GM18858 (cell line): ENCODE data around the gene LIPA.
"Not testable (repeated sequence)": the region's sequence is repeated elsewhere in the genome, so short reads cannot be mapped to it uniquely, and the experiment has no call there.

Source experiments
- ATAC-seq: cut with Tn5 transposase; IDR thresholded peaks from one replicate; pipeline ENCODE4 v1.9.1; 2021; ENCODE audit not compliant: unreplicated experiment

The LIPA gene

DNA sequence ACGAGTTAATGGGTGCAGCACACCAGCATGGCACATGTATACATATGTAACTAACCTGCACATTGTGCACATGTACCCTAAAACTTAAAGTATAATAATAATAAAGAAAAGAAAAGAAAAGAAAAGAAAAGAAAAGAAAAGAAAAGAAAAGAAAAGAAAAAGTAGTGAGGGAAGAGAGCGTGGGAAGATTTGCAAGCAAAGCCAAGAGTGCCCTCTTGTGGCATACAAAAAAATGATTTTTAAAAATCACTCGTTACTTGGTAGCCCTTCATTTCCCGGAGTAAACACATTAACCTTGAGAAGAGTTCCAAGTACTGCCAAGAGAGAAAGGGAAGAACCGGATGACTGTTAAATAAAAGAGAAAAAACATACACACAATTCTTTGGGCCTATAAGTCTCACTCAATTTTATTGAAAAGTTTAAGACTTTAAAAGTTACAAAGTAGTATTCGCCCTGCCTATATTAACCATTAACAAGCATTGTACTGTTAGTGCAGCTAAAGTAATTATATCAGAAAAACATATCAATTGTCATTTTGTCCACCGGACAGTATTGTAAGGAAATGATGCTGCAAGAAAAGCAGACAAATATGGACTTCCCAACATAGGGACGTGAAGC lies 38.3 kb downstream of the LIPA start:
- ATAC-seq = no peak

DNA sequence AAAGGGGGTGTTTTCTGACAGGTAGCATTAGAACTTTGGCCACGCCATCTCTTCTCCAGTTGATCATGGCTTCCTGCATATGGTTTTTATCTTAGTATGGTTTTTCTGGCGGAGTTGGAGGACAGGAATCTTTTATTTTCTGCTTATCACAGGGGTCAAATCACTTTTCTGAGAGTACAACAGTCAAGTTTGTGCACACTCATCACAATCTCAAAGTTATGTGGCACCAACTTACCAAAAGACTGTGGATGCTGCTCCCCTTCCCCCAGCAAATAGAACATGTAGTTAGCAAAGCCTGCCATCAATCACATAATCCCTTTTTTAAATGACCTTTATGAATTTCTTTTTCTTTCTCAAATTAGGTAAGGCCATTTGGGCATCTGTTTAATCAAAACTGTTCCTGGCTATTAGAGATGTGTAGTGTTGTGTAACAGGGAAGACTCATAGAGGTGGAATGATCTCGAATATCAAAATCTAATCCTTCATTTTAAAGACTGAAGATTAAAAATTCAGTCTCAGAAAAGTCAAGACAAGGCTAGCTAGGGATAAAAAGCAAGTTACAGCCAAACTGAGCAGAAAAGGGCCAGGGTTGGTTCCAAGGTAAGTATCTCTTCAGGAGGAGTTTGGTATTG lies 40.7 kb downstream of the LIPA start:
- ATAC-seq = no peak

DNA sequence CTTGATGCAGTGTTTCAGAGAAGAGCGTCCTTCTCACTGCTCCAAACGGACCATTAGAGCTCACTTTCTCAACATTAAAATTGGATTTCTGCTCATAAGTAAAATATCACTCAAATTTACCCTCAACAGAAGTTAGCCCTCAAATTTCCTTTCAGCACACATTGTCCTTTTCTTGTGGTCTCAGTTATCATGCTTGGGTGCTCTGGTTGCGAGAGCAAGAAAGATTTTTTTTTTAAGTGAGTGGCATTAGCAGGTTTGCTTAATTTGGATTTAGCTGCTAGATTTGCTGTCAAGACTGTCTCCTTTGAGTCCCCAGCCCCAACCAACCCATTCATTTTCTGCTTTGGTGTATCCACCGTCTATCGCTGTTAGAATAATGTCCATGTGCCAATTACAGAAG lies 41.9 kb downstream of the LIPA start:
- no peak for ATAC-seq

DNA sequence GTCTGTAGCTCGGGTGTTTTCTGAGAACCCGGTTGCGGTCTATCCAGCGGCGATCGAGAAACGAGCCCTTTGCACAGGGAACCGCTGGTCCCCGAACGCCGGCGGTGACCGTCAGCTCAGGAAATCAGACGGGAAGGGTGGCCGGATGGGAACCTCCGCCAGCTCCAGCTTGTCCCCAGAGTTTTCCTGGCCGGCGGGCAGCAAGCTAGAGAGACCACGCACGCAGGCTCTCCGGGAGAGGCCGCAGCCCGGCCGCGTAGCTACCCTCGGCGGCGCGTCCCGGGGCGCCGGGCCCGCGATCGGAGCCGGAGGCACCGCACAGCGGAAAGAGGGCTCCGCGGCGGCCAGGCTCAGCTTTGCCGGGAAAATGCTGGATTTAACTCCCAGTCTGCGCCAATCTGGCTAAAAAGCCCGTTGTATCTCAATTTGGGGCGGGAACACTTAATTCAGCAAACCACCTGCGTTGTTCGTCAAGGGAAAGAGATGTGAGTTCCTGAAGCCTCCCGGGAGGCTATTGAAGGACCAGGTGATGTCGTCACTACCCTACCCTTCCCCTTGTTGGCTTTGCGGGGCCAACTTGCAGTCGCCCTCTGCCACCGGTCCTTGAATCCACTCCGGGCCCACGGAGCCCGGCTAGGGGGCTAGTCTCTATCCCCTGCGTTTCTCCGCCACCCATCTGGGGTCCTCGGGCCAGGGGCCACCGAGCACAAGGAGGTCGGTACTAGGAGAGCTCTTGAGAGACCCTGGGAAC lies 43.6 kb downstream of the LIPA start:
- no peak for ATAC-seq

DNA sequence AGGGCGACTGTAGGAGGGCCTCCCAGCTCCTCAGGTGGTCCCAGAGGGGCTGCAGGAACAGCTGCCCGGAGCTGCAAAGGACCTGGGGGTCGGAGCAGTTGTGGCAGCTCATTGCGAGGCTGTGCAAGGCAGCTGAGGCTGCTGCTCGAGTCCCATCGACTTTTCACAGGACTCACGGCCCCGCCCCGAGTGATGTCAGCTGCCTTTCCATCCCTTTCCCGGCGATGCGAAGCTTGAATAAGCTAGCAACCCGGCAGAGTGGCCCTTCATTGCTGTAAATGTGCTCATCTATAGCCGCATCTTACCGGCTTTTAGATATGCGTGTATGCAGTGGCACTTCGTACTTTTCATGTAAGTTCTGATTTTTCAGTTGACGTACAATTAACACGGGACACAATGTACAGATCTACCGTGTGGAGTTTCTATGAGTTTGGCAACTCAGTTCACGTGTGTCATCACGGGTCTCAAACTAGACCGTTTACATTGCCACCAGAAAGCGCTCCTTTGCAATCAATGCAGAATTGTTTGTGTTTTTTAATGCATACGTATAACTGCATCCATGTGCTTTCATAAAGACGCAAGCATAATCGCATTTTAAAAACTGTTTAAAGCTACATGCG lies 44.3 kb downstream of the LIPA start, which contains the start of gene CH25H:
TSS of gene CH25H (minus strand) at position 137 of the 620 bp plus-strand sequence. CDS start at position 112, 25 bp downstream.
- ATAC-seq = no peak

DNA sequence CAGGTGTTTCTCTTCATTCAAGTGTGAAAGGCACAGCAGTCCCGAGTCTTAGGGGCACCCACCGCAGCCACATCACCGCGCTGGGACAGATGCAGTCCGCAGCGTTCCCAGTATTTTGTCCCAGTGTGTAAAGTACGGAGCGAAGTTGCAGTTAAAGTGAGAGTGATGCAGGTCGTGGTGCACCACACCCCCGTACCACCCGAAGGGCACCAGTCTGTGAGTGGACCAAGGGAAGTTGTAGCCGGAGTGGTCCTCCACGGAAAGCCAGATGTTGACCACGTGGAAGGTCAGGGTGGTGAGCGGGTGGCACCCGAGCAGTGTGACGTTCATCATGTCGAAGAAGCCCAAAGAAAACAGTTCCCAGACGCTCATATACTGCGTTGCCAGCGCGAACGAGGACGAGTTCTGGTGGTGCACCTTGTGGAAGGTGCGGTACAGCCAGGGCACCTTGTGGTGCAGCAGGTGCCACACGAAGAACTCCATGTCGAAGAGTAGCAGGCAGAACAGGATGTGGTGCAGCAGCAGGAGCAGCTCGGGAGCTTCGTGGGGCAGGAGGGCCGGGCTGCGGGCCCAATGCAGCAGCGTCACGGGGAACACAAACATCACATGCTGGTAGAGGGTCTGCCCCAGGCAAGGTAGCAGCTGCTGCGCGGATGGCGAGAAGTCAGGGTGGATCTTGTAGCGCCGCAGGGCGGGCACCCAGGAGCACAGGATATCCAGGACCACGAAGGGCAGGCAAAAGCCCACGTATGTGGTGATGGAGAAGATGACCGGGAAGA lies 45.0 kb downstream of the LIPA start:
- ATAC-seq = no peak

DNA sequence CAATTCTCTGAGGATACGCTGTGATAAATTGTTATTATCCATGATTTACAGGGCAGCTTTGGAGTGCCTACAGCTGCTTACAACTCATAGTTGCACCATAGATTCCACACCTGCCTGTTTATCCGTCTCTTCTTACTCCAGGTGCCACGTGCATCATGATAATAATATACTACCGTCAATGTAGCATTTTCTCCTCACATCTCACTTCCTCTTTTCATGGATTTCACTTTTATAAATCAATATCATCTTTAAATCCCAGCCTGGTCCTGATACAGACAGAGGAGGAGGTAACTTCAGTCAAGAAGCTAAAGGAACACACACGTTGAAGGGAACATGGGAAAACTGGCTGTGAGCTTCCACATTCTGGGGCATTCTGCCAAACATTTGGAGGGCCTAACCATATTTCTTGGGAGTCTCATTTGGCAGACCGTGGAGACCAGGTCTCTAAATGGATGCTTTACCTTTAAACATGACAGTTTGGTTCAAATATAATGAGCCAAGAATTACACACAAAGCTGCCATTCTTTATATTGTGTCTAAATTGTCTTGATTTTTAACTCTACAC lies 46.9 kb downstream of the LIPA start:
- ATAC-seq = no peak

DNA sequence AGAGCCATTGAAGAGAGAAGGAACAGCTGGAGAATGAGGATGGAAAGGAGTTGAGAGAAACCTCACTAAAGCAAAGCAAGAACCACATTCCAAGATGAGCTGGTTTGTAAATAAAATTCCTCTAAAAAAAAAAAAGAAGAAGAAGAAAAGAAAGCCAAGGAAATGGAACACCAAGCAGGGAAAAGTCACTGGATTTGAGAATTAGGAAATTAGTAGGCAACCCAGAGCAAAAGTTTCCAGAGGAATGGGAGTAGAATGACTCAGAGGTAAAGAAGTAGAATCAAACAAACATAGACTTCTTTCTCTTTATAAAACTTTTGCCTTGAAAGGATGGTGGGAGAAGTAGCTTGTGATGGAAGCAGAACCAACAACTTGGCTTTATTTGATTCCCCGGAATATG lies 48.3 kb downstream of the LIPA start:
- ATAC-seq = no peak

DNA sequence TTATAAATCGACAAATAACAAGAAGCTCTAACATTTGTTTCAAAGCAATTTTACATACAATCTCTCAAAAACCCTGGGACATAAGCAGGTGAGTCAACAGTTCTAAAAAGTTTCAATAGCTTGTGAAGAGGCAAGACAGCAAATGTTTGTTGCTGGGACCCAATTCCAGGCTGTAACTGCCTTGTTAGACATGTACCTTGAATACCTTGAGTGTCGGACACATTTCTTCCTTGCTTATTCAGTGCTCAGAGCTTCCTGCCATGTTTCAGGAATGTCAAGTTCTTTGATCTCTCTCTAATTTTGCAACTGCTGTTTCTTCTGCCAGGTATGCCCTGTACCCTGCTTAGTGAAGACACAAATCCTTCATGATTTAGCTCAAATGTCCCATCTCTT lies 49.5 kb downstream of the LIPA start:
- no peak for ATAC-seq

DNA sequence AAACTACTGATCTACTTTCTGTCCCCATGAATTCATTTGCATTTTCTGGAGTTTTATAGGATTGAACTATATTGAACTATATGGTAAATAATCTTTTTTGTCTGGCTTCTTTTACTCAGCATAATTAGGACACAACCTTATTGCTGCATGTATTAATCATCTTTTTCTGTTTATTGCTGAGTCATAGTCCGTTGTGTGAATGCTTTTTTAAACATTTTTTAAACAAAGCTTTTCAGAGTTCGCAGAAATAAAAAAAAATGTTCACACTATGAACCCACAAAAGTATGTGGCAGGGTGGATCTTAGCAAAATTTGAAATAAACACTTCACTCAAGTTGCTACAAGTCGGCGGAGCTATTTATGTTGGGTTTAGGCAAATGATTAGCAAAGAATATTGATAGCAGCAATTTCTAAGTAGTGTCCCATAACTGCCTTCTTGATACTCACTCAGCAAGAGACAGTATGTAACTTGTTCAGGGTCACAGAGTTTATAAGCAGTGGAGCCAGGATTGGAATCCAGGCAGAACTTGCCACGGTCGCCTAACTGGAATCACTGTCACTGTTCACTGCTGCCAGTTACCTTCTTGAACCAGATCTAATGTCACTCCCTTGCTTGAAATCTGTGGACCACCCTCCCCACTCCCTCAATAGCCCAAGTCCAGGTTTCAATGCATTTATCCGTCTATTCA lies 50.1 kb downstream of the LIPA start:
- no peak for ATAC-seq

DNA sequence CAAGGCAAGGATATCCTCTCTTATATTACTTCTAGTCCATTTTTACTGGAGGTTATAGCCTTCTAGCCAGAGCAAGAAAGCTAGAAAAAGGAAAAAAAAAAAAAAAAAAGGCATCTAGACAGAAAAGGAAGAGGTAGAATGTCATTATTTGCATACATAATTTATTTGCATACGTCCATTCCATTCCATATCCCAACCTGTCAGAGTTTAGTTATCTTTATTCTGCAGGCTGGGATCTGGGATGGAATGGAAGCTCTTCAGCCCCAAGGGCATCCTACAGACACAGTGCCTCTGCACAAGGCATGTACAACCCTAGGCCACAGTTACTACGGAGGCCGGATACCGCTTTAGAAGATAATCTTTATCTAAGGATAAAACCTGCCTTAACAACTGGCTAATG lies 54.1 kb downstream of the LIPA start:
- ATAC-seq = no peak

DNA sequence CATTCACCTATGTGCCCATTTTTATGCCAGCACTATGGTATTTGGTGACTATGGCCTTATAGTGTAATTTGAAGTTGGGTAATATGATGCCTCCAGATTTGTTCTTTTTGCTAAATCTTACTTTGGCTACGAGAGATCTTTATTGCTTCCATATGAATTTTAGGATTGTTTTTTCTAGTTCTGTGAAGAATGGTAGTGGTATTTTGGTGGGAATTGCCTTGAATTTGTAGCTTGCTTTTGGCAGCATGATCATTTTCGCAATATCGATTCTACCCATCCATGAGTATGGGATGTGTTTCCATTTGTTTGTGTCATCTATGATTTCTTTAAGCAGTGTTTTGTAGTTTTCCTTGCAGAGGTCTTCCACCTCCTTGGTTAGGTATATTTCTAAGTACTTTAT lies 60.3 kb downstream of the LIPA start:
- not testable (repeated sequence) for ATAC-seq

DNA sequence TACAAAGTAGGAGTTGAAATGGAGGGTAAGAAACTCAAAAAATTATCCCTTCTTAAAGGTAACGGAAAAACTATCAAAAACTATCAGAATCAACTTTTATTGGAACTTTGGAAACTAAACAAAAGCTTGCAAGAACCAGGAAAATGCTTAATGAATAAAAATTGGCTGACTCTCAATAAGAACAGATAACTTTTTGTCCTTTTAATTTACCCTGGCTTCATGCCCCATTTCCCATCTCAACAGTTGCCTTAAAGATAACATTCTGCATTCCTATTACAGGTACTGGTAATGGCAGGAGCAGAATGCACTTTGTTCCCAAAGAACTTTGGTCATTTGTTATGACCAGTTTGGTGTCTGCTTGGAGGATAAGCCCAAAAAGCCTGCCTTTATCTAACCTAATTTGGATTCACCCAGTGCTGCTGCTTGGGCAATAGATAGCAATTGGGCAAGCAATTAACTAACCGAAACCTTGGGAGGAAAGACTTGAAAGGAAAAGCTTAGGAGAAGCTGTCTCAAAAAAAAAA lies 62.3 kb downstream of the LIPA start:
- no peak for ATAC-seq

DNA sequence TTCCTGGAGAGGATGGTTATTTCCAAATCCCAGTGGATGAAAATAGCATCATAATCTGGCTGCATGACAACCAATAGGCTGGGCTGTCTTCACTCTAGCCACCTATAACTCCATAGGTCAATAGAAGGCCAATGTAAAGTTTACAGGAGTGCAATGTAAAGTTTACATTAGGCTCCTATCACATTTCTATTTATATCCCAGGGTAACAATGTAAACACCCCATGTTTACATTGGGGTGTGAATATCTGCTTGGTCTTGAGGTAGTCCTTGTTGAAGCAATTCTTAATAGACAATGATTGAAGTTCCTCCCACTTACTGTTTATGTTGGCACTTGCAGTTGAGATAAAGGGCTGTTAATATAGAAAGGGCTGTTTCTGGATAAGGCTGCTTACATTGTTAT lies 65.9 kb downstream of the LIPA start:
- ATAC-seq = no peak

DNA sequence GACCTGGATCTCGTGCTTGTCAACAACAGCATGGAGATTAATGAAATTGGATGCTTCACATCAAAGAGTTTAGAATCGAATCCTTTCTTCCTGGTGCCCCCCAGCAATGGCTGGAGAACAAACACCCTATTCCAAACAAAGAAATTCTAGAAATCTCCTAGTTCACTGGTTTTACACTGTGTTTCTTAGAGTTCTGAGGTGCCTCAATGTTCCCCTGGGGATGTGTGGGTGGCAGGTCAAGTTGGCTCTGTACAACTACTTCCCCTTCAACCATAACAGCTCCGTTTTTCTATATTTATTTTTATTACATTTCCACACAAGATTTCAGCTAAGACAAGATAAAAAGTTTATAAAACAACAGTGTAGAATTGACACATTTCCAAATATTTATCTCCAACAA lies 66.9 kb downstream of the LIPA start:
- no peak for ATAC-seq

DNA sequence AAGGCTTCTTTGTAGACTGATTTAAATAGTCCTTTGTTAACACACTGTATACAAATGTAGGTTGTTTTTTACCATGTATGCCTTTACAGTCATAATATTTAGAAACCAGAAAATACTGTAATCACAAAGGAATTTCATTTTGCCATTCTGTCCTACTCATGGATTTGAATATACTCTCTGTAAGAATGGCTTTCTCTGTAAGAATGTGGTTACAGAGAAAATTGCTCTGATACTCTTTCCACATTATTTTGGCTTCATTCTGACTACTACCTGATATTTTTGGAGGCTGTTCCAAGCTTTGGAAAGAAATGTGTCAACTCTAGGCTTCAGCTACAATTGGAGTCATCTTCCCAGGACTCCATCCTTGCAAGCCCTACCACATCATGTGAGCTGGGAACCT lies 68.0 kb downstream of the LIPA start:
- no peak for ATAC-seq

DNA sequence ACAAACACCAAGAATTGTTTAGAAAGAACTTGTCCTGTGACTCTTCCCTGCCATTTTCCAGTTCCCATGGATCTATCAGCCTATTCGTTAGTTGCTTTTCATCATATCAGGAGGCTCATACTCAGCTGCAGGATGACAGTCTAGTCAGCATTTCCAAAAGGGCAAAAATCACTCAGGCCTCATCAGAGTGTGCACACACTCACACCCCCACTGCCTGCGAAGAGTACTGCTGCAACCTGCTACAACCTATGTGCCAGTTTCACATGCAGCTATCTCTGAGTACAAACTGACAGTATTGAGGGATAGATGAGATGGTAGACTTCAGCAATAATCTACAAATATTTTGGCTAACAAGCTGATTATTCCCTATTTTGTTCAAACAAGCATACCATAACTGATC lies 68.7 kb downstream of the LIPA start:
- no peak for ATAC-seq

DNA sequence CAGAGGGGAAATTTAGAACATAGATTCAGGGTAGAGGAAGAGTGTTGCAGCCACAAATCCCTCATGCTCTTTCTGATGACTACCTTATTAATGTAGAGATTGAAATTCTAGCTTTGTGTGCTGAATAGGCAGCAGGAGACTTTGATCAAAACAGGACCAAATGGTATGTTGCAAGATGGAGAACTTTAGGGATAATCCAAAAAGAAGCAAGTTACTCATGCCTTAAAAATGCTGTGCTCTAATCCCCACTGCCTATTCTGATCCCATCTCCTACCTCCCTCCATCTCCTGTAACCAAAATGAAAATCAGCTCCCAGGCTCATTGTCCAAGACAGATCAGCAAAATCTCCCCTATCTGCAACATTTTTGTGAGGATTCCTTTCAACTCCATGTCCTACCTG lies 75.8 kb downstream of the LIPA start:
- ATAC-seq = no peak

DNA sequence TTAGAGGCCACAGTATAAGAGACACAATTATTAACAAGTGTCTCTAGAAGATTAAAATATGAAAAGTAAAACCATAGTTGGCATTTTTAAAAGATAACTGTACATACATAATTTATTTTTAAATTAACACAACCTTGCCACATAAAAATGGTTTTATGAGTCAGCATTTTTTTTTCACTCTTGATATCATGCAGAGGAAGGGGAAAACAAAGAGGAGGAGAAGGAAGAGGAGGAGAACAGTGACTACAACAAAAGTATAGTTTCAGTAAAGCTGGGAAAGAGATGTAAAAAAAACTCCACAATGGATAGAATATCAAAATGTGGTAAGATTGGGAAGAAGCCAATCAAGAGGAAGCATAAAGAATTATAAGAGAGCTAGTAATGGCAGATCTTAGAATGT lies 78.5 kb downstream of the LIPA start:
- no peak for ATAC-seq

DNA sequence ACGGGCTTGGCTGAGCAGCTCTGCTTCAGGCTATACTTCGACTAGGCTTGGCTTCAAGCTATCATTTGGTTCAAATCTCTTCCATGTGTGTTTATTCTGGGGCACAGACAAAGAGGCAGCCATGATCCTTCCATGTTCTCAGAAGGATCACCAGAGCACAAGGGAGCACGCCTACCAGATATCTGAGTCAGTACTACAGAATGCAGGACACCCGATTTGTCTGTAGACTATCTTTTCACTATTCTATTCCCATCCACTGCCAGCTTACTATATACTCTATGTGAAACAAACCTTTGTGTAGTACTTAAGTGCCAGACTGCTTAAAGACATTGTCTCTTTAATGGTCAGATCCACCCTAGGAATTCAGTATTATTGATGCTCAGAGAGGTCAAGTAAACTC lies 79.6 kb downstream of the LIPA start:
- ATAC-seq = no peak
